ENCODE measurements around the gene HMHB1.
"Not testable (repeated sequence)": the region's sequence is repeated elsewhere in the genome, so short reads cannot be mapped to it uniquely, and the experiment has no call there.

Gene HMHB1

GRCh38 chr5:143805861-143806260 lies 6.1 kb upstream of the HMHB1 start:
- DNase-seq: peak in 2 of 3 donors; percentile 13 to 27

- peak; percentile 75 to 87 (median 76) for DNase-seq
Observed at GRCh38 chr5:143806579-143806978, 5.4 kb upstream of the HMHB1 start.

- DNase-seq: no peak
Observed at GRCh38 chr5:143807401-143807800, 4.6 kb upstream of the HMHB1 start.

DNA sequence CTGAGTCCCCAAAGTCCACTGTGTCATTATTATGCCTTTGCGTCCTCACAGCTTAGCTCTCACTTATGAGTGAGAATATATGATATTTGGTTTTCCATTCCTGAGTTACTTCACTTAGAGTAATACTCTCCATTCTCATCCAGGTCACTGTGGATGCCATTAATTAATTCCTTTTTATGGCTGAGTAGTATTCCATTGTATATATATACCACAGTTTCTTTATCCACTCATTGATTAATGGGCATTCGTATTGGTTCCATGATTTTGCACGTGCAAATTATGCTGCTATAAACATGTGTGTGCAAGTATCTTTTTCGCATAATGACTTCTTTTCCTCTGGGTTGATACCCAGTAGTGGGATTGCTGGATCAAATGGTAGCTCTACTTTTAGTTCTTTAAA lies 4.4 kb downstream of the HMHB1 start:
- DNase-seq: not testable (repeated sequence)

DNA sequence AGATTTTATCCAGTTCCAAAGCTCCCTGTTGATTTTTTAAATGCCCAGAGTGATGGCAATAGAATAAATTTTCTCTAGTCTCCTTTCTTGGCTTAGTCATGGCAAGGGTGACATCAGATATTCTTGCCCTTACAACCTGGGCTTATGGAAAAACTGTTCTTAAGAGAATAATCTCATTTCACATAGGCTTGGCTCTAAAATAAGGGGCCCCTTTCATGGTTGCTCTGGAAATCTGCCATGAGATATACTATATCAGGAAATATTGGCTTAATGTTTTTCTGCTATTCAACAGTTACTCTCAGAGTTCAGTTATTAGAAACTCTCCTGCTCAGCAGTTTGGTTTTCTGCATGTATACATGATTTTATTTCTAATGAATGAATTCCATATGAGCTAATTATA lies 7.8 kb downstream of the HMHB1 start:
- DNase-seq: no peak

DNA sequence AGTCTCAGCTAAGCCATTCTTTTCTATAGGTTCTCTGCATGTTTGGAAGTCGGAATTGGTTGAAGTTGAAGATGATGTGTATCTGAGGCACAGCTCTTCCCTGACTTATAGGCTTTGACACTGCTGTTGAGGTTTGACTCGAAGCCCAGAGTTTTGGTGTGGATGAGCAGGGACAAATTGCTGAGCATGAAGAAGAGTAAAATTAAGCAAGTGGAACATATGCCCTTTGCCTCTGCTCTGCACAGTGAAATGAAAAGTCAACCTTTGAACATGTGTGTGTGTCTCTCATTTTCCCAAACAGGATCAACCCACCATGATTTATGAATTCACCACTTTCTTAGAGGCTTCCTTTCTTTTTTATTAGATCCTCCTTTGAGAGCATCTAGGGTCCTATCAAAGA lies 8.5 kb downstream of the HMHB1 start:
- no peak for DNase-seq

DNA sequence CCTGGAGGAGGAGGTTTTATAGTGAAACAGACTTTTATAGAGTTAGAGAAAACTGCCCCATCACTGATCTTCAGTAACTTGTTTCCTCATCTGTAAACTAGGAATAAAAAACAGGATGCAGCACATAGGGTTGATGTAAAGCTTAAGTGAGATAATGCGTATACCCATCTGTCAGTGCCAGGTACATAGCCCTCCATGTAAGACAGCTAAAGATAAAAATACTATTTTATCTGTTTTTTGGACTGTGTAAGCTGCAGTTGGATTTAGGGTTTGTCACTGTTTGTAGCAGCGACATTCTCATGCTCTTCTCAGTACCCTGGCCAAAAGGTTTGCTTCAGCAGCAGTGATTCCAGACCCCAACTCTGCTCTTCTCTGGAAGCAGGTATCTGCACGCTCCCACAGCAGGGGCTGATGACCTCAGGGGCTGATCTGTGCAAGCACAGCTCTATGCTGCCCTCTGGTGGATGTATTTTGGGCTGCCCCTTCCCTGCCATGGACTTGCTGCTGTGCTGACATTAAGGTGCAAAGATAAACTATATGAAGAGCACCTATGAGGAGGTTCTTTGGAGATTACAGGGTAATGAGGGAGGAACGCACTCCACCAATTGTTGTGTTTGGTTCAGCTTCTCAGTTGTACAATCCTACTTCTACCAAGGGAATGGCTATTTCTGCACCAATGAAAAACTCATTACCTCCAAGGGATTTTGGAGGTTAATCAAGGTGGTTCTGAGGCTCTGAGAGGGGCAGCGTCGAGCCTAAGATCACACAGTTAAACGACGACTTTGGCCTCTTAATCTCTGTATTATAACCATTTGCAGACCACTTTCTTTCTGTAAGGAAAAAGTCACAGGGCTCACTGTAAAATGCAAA lies 13.1 kb downstream of the HMHB1 start:
- DNase-seq: peak; percentile 78 to 90 (median 83)

DNA sequence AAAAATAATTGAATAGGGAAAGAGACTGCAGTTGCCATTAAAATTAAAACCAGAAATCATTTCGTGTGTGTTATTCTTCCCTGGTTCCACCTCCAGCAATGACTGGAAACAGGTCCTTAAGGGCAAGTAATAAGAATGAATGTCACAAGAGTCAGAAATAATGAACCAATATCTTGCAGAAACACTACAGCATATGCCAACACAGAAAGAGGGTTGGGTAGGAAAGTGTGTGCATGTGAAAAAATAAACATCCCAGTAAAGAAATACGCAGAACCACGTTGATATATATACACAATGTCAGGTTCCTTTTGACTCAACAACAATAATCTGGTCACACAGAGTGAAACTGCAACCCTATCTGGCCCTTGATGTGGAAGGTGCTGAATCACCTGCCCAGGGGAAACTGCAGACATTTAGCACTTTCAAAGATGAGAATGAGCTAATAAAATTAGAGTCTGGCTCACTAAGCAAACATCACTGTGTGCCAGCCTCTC lies 15.0 kb downstream of the HMHB1 start:
- no peak for DNase-seq

- DNase-seq: no peak
Observed at GRCh38 chr5:143828710-143829109, 16.7 kb downstream of the HMHB1 start.

DNA sequence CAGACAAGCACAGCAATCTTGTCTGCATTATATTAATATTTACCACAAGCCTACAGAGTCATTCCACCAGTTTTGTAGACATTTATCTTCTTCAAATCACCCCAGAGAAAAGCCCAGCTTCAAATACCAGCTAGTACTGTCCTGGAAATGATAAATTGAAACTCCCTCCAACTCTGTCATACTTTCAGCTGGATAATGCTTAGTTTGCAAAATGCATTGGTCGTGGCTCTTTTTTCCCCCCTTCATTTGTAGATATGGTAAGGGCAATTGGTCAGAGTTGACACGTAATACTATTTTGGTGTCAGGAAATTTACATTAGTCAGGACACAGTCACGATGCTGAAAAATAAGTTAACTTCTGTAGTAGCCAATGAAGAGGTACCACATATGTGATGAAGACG lies 21.2 kb downstream of the HMHB1 start:
- DNase-seq: peak in 2 of 3 donors; percentile 10 to 23

- DNase-seq: no peak
Observed at GRCh38 chr5:143835251-143835650, 23.3 kb downstream of the HMHB1 start.

DNA sequence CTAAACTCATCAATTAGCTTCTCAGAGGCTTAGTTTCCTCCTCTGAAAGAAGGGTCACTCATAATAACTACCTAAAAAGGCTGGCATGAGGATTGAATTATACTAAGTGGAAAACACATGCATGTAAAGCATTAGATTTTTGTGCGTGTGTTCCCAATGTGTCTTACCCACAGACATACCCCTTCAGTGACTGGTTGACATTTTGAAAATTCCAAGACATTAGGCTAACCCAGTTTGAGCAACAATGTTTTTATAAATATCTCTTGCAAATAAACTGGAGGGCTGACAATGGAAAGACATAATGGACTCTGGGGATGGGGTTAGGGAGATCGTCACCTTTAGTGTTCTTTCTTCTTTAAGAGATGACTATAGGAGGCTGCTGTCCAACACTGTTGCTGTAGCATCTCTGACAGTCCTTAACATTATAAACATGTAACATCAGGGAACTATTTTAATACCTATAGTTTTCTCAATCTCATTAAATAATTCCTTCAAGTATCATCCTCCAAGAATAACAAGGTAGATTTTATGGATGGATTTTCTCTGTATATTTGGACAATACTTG lies 24.3 kb downstream of the HMHB1 start:
- DNase-seq: no peak

DNA sequence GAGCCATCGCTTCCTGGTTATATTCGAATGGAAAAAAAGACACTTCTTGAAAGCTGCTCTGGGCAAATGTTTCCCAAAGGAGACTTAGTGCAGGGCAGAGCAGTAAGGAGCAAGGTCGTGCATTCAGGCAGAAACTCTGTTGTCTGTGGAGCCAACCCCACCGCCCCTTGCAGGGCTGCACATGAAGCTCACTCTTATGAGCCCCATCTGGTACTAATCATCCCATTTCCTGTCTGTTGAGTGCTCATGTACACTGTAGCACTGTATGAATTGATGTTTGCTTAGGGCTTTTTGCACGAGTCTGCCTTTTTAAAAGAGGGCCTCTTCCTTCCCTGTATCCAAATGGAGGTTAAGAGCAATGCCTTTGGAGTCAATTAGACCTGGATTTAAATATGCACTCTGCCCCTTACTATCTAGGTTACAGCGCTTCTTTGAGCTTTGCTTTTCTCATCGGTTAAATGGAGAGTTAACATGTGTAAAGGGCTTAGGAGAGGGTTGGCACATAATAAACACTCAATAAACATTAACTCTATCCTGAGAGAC lies 25.4 kb downstream of the HMHB1 start:
- no peak for DNase-seq

DNA sequence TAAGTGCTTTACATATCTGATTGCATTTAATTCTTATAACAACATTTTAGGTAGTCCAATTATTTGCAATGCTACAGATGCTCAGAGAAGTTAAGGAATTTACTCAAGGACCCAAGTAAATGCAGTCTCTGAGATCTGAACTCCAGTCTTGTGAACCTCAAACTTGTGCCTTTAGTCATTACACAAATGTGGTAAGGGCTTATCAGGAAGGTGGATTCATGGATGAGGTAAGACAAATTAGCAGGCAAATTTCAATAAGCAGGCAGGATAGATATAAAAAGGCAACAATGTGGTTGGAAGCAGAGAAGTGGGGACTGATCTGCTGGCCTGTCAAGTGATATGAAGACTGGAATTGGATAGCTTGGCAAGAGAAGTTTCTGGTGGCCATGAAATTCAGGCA lies 29.5 kb downstream of the HMHB1 start:
- no peak for DNase-seq

- DNase-seq: no peak
Observed at GRCh38 chr5:143842920-143843319, 31.0 kb downstream of the HMHB1 start.

GRCh38 chr5:143843461-143843860 lies 31.5 kb downstream of the HMHB1 start:
- DNase-seq: no peak

DNA sequence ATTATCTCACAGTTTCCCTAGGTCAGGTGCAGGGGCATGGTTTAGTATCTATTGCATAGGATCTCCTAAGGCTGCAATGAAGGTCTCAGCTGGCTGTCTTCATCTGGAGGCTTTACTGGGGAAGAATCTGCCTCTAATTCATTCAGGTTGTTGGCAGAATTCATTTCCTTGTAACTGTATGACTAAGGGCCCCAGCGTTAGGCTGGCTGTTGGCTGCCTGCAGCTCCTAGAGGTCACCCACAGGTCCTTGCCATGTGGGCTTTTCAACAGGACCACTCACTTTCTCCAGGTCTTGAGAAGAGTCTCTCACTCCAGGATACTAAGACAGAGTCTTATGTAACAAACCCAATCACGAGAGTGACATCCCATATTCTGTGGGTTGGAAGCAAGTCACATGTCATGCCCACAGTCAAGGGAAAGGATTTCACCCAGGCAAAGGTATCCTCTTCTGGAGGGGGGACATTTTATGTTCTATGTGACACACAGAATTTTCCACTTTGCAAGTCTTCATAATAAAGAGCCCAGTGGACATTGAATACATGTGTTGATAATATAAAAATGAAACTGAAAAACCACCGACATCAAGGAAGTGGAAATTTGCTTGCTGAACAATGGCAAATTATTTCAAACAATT lies 38.2 kb downstream of the HMHB1 start:
- peak; percentile 19 to 22 (median 20) for DNase-seq

GRCh38 chr5:143851383-143851782 lies 39.4 kb downstream of the HMHB1 start:
- no peak for DNase-seq

DNA sequence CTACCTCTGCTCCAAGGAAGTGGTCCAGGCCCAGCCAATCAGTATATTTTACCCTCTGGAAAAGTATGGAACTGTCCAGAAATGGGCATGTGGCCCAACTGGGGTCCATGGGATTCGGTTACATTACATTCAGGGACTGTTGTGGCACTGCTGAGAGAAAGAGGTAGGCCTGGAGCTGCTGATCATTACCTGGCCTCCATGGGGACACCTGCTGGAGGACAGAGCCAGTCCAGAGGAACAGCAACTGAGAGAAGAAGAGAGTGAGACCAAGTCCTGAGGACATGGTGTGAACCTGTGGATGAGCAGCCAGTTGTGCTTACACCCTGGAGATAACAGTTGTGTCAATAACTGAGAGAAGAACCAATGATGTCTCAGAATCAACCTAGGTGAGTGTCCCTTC lies 48.2 kb downstream of the HMHB1 start:
- DNase-seq: no peak

GRCh38 chr5:143862271-143862670 lies 50.3 kb downstream of the HMHB1 start:
- DNase-seq: peak; percentile 10 to 43 (median 26)

GRCh38 chr5:143865426-143866025 lies 53.6 kb downstream of the HMHB1 start:
- DNase-seq: no peak

Measured in suppressor macrophage treated with lipopolysaccharide for 1 hour (primary cell).